GM11168 (cell line): Measurements from ENCODE around the gene FBXL22.

Experiments used
- in situ Hi-C: fragments of 300-500 bp; cut with MboI; formaldehyde crosslinking; loops from one replicate; pipeline ENCODE4 v1.12.0; 2022; ENCODE audit warnings: low sequenced_read_pairs; ENCODE audit not compliant: unreplicated experiment

FBXL22 gene

DNA sequence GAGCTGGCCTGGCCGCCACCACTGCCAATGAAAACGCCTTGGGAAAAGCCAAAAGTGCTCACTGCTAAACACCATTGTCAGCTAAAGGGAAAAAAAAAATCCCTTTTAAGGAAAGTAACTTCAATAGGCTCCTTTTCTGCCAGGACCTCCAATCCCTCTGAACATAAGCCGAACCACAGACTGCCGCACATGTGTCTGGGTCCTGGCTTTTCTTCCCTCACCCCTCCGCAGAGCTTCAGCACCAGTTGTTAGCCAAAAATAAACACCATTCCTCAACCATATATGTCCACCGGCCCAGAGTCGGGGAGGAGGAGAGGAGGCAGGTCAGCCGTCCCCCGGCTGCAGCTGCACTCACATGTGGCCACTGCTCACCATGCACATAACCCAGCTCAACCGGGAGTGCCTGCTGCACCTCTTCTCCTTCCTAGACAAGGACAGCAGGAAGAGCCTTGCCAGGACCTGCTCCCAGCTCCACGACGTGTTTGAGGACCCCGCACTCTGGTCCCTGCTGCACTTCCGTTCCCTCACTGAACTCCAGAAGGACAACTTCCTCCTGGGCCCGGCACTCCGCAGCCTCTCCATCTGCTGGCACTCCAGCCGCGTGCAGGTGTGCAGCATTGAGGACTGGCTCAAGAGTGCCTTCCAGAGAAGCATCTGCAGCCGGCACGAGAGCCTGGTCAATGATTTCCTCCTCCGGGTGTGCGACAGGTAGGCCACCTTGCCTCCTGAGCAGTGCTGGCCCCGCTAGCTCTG is at the start of gene FBXL22:
TSS of gene FBXL22 (plus strand) at position 350 of the 753 bp plus-strand sequence. CDS start at position 356, 6 bp downstream.
- in situ Hi-C loops, result loop anchor here (25.0 kb wide), 1 partner anchor 310 kb away; the partner anchor contains the start of gene APH1B

DNA sequence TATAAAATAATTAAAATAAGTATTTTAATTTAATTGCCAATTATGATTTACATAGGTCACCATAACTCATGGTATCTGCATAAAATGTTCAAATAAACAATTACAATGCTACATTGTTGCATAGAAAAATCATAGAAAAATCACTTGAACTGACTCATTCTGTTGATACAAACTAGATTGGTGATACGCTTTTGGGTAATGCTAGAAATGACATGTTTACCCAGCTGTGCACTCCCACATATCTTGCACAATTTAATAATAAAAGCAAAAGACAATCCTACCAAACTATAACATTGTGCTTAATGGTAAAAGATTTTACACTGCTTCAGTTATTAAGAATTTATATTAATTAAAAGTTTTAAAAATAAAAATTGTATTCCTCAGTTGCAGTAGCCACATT is 45.8 kb upstream of the FBXL22 start:
- in situ Hi-C loops, result loop anchor here (5.0 kb wide), 1 partner anchor 39 kb away; no protein-coding TSS in a partner anchor

DNA sequence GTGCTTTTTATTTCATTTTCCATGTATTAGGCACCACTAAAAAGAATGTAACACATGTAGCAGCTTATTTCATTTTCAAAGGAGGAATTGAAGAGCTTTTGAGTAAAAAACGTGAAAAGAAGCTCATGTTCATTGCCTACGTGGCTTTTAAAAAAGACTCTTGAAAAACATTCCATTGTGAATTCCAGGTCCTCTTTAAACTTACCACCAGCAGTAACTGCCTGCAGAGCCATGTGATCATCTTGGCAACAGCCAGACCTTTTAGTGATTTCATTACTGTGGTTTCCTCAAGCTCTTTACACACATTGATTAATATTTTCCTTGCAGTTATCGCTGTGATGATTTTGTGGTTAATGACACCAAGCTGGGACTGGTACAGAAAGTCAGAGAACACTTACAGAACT is 43.8 kb upstream of the FBXL22 start:
- in situ Hi-C loops, result loop anchor here (5.0 kb wide), 1 partner anchor 41 kb away; no protein-coding TSS in a partner anchor

DNA sequence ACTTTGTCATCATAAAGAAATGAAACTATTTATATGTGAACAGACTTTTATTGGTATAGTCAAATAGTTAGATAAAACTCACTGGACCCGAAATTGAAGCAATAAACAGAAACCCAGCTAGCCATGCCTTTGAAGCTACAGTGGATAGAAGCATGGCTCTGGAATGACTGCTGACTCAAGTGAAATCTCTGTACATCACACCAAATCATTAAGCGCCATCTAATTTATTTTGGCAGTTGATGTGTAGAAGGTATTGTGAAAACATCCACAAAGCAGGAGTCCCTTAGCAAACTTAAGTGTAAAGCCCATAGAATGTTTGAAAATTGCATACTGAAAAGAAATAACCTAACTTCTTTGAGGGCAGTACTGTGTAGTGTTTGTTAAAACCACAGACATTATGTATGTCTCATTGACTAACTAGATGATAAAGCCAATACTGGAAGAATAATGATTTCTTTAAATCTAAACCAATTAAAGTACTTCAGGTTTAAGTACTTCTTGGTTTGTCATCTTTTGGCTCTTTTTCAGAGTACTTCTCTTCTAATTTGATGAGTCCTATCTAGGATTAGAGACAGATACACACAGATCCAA is 42.8 kb upstream of the FBXL22 start:
- in situ Hi-C loops, result loop anchor here (5.0 kb wide), 1 partner anchor 42 kb away; no protein-coding TSS in a partner anchor

DNA sequence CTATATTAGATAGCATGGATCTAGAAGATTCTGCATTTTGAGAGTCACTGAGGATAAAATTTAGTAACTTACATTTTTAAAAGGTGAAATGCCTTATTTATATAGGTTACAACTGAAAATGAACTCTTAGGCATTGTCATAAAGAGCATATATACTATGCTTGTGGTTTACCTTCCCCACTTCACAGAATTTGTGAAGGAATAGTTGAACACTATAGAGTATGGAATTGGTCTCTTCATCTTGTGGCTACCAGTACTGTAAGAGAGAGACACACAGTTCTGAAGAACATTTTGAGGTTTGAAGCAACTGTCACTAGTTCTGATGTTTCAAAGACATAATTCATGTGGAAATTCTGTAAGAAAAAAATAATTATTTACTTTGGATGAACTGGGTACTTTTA is 41.7 kb upstream of the FBXL22 start:
- in situ Hi-C loops, result no loop called here

GRCh38 chr15:63556246-63556645 is 40.9 kb upstream of the FBXL22 start:
- in situ Hi-C loops, result no loop called here

- in situ Hi-C loops, result no loop called here
Measured at GRCh38 chr15:63556736-63557135, 40.5 kb upstream of the FBXL22 start.

GRCh38 chr15:63559753-63560152 is 37.4 kb upstream of the FBXL22 start:
- in situ Hi-C loops, result loop anchor here (5.0 kb wide), 1 partner anchor 72 kb away; no protein-coding TSS in a partner anchor

DNA sequence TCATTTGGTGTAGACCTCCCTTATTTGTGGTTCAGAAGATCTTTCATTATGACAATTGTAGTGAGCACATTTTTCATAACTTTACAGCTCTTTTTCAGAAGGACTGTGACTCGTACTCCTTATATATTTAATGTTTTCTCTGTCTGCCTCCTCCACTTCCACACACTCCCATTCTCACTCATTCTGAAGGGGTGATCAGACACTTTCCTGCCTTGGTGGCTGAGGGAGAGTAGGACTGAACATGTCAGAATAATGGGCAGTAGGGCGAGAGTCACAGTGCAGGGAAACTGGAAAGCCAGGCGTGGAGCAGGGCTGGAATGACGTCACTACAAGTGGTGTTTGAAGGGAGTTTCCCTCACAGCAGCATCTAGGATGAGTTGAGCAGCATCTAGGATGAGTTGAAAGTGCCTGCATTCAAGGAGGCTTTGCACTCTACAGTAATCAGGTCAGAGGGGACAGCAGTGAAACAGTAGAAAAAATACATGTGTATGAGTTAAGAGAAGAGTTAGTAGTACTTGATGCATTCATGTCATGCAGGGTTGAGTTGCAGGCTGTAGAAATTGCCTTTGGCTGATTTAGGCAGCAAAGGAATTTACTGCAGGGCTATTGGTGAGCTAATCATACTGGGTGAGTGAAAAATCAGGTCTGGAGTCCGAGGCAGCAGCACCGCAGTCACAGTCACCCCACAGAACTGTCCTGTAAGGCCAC is 36.3 kb upstream of the FBXL22 start:
- in situ Hi-C loops, result loop anchor here (5.0 kb wide), 1 partner anchor 74 kb away; no protein-coding TSS in a partner anchor

DNA sequence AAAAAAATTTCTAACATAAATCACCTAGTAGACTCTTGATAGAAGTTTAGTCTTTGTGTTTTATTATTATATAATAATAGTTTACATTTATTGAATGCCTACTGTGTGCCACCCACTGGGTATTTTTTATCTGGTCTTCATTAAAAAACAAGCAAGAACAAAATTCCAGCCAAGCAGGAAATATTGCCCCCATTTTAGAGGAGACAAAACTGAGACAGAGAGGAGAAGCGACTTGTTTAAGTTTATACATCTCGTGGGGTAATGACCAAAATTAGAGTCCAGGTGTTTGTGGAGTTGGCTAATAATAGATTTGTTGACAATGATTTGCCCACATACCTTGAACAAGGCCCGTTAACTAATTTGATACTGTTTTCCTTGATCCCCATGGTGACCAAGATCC is 33.1 kb upstream of the FBXL22 start:
- in situ Hi-C loops, result loop anchor here (5.0 kb wide), 1 partner anchor 77 kb away; no protein-coding TSS in a partner anchor

- in situ Hi-C loops, result no loop called here
Measured at GRCh38 chr15:63565536-63566186, 31.5 kb upstream of the FBXL22 start.

DNA sequence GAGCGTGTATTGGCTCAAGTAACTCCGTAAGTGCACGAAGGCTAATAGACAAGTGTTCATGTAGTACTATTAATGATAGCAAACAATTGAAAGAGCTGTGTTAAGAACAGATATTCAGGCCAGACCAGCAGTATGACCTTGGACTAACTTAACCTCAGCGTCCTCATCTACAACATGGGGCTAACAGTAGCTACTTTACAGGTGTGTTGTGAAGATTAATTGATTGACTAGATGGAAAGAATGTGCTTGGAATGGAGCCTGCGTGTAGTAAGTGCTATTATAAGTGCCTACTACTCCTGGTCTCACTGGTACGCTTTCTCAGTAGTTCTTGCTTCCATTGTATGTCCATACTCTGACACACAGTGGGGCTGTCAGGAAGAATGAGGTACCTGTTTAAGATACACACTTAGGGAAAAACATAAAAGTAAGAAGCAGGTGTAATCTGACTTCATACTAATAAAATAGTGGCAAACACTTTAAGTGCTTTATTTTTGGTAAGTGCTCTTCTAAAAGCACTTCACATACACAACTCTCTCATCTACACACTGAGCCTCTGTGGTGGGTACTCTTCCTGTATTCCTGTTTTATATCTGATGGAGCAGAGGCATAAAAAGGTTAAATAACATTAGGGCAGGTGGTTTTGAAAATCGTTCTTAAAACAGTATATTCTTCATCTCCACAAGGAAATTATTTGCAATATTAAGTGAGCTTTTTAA is 24.3 kb upstream of the FBXL22 start:
- in situ Hi-C loops, result no loop called here

DNA sequence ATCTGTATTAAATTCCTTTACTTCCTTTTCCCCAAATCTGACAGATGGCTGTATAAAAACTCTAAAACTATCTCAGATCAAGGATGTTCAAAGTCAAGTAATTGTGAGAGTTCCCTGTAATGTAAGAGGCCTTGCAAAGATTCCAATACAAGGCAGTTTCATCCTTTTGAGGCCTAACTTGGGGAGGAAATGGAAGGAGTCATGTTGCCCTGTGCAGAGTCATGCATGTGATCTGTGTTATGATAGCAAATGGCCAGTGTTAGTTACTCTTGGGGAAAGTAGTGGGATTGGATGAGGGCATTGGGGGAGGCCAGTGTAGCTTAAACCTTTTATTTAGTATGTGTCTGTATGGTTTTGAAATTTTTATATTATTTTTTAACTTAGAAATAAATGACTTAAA is 23.7 kb upstream of the FBXL22 start:
- in situ Hi-C loops, result no loop called here

DNA sequence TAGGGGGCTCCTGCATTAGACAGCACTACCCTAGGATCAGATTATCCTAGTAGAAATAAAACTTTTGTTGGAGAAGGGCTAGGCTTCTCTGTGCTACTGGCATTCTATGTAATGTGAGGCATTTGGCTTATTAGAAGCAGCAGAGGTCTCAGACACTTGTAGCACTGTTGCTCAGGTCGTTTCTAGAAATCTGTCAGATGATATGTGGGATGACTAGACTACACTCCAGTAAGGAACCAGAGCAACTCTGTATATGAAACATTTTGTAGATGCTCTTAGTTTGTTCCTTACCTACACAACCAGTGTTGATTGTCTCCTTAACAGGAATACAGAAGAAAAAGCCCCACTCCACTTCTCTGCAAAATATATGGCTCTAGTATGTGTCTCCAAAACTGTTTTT is 21.9 kb upstream of the FBXL22 start:
- in situ Hi-C loops, result loop anchor here (25.0 kb wide), 1 partner anchor 288 kb away; the partner anchor contains the start of gene APH1B

DNA sequence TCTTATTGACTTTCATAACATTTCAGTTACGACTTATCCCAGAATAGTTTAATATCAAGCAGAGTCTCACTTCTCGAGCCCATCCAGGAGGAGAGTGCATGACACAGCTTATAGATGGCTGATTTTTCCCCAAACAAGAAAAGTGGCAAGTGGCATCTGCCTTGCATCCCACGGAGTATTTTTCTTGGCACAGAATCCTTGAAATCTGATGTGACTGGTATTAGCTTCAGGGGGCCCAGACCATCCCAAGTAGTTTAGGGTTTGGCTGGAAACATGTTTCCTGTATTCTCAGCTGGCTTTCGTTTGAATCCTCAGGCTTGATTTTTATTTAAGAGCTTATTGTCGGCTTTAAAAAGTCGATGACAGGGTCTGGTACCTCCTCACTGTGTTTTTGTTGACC is 20.7 kb upstream of the FBXL22 start:
- in situ Hi-C loops, result loop anchor here (25.0 kb wide), 1 partner anchor 289 kb away; the partner anchor contains the start of gene APH1B

- in situ Hi-C loops, result loop anchor here (25.0 kb wide), 1 partner anchor 295 kb away; the partner anchor contains the start of gene APH1B
Measured at GRCh38 chr15:63582179-63582578, 15.0 kb upstream of the FBXL22 start.

GRCh38 chr15:63582718-63583426 is 14.3 kb upstream of the FBXL22 start:
- in situ Hi-C loops, result loop anchor here (25.0 kb wide), 1 partner anchor 296 kb away; the partner anchor contains the start of gene APH1B

- in situ Hi-C loops, result loop anchor here (25.0 kb wide), 1 partner anchor 299 kb away; the partner anchor contains the start of gene APH1B
Measured at GRCh38 chr15:63586790-63587189, 10.4 kb upstream of the FBXL22 start.

- in situ Hi-C loops, result loop anchor here (25.0 kb wide), 1 partner anchor 300 kb away; the partner anchor contains the start of gene APH1B
Measured at GRCh38 chr15:63587527-63587926, 9.7 kb upstream of the FBXL22 start.
